ENCODE data around the gene SKI.

Gene SKI

GRCh38 chr1:2229911-2230731, 2.0 kb downstream of the SKI start:
- in situ Hi-C loops (cut with MboI; ENCODE audit: low sequenced_read_pairs): no loop called here

GRCh38 chr1:2230781-2231531, 2.8 kb downstream of the SKI start:
- in situ Hi-C loops (cut with MboI; ENCODE audit: low sequenced_read_pairs): no loop called here

GRCh38 chr1:2231532-2232254, 3.6 kb downstream of the SKI start:
- in situ Hi-C loops (cut with MboI; ENCODE audit: low sequenced_read_pairs): no loop called here

GRCh38 chr1:2232255-2232915, 4.3 kb downstream of the SKI start:
- in situ Hi-C loops (cut with MboI; ENCODE audit: low sequenced_read_pairs): no loop called here

- in situ Hi-C loops (cut with MboI; ENCODE audit: low sequenced_read_pairs): no loop called here
Observed at GRCh38 chr1:2232916-2233438, 4.9 kb downstream of the SKI start.

GRCh38 chr1:2233468-2233867, 5.3 kb downstream of the SKI start:
- in situ Hi-C loops (cut with MboI; ENCODE audit: low sequenced_read_pairs): no loop called here

DNA sequence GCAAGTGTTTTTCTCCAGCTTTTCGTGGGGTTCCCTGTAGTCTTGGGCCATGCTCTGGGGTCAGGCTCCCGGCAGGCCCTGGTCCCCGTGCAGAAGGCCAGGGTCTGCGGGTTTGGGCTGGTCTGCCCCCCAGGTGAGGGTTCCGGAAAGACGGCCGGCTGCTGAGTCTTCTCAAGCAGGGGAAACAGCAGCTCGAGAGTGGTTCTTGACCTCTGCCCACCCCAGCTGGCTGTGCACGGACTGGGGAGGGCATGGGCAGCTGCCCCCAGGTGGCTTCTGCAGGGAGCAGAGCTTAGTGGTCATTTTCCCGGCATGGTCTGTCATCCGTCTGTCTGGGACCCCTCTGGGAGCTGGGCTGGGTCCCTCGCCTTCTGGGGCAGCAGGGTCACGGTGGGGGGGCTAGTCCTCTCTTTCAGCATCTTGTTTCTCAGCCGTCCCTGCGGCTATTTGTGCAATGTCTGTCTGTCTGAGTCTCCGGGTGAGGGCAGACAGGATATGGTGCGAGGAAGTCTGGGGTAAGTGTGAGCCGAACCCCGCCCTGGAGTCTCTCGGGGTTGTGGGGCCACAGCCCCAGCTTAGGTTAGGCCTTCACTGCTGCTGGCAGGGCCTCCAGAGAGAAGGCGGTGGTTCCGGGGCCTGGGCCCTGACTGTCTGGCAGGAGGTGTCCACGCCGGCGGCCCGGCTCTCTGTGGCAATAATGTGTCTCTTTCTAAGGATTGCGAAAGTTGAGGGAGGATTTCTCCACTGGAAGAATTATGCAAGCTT, 6.1 kb downstream of the SKI start:
- in situ Hi-C loops (cut with MboI; ENCODE audit: low sequenced_read_pairs): no loop called here

DNA sequence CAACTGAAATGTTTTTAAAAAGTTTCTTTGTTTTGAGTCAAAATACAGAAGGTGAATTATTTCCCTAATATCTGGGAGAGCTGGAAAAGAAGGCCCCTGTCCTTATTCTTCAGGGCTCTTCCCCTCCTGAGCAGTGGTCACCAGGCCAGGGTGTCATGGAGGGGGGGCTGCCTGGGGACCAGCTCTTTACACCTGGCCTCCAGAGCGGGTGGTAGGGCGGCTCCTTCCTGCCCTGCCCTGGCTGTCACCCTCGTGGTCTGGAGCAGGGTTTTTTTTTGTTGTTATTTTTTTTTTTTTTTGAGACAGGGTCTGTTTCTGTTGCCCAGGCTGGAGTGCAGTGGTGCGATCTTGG, 6.6 kb downstream of the SKI start:
- in situ Hi-C loops (cut with MboI; ENCODE audit: low sequenced_read_pairs): no loop called here

- in situ Hi-C loops (cut with MboI; ENCODE audit: low sequenced_read_pairs): no loop called here
Observed at GRCh38 chr1:2235300-2235998, 7.3 kb downstream of the SKI start.

GRCh38 chr1:2236695-2237677, 8.9 kb downstream of the SKI start:
- in situ Hi-C loops (cut with MboI; ENCODE audit: low sequenced_read_pairs): no loop called here

GRCh38 chr1:2237773-2238172, 9.7 kb downstream of the SKI start:
- in situ Hi-C loops (cut with MboI; ENCODE audit: low sequenced_read_pairs): no loop called here

GRCh38 chr1:2238361-2239012, 10.4 kb downstream of the SKI start:
- in situ Hi-C loops (cut with MboI; ENCODE audit: low sequenced_read_pairs): no loop called here

DNA sequence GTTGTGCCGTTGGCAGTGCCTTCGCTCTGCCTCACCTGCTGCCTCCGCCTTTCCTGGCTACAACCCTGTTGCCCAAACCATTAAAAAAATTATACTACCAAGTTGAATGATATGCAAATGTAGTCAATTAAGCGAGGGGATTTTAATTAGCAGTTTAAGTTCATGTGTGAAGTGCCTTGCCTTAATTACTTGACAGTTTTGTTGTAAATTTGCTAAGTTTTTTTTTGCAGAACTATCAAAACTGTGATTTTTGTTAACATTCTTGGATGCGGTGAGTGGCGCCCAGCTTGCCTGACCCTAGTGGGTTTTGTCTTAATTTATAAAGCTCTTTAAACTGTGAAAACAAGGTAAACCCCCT, 10.9 kb downstream of the SKI start:
- in situ Hi-C loops (cut with MboI; ENCODE audit: low sequenced_read_pairs): no loop called here

GRCh38 chr1:2239384-2239985, 11.4 kb downstream of the SKI start:
- in situ Hi-C loops (cut with MboI; ENCODE audit: low sequenced_read_pairs): no loop called here

GRCh38 chr1:2240270-2241156, 12.4 kb downstream of the SKI start:
- in situ Hi-C loops (cut with MboI; ENCODE audit: low sequenced_read_pairs): no loop called here

- in situ Hi-C loops (cut with MboI; ENCODE audit: low sequenced_read_pairs): no loop called here
Observed at GRCh38 chr1:2241820-2242219, 13.7 kb downstream of the SKI start.
